ENCODE results near the gene FANCF.

- no peak for TF ChIP-seq POLR2A (IDR thresholded peaks at IDR 0.05)
- TF ChIP-seq CTCF (IDR thresholded peaks at IDR 0.05): no peak
These were observed 44.1 kb downstream of the FANCF start for GRCh38 chr11:22581354-22582150.

All from ovary (tissue), 3 donors.